Measurements from ENCODE around the gene VWA3A.
A peak's percentile ranks its signal among the peaks of the same experiment; 100 is the strongest.
"Not testable (repeated sequence)": the region's sequence is repeated elsewhere in the genome, so short reads cannot be mapped to it uniquely, and the experiment has no call there.

Gene VWA3A, protein sequence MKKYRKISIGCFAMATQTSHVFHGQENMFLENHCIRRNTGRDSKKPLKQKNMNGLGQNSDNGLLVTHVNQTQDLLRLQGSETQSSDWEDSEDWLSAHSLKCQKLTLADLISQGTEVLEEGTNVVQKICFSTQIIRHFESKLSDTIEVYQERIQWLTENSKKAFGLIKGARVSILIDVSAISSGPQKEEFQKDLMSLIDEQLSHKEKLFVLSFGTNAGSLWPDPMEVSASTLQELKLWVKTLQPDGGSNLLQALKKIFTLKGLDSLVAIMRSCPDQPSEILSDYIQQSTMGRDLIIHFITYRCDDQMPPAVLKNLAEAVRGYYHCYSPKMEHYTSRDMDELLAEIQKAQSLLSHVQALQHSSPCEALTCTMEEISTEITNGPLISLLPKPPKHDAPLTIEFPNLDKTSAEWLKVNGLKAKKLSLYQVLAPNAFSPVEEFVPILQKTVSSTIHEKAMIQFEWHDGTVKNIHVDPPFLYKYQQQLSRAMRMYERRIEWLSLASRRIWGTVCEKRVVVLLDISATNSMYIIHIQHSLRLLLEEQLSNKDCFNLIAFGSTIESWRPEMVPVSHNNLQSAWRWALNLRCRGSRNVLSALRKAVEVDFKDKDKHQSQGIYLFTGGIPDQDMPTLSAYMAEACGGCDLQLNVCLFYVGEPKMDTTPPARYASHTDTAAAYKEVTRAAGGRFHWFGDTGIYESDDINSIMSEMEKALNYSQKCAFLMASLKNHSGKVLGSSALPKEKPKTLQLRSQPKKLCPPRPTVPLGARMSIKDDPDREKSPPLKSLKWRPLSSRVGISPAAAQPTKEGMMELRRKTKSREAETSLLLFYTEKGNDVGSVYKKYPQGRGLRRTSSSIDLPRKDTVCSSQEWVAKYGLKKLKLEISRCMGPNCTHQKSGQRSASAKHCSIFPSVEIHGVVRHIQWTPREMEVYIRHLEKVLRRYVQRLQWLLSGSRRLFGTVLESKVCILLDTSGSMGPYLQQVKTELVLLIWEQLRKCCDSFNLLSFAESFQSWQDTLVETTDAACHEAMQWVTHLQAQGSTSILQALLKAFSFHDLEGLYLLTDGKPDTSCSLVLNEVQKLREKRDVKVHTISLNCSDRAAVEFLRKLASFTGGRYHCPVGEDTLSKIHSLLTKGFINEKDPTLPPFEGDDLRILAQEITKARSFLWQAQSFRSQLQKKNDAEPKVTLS

DNA sequence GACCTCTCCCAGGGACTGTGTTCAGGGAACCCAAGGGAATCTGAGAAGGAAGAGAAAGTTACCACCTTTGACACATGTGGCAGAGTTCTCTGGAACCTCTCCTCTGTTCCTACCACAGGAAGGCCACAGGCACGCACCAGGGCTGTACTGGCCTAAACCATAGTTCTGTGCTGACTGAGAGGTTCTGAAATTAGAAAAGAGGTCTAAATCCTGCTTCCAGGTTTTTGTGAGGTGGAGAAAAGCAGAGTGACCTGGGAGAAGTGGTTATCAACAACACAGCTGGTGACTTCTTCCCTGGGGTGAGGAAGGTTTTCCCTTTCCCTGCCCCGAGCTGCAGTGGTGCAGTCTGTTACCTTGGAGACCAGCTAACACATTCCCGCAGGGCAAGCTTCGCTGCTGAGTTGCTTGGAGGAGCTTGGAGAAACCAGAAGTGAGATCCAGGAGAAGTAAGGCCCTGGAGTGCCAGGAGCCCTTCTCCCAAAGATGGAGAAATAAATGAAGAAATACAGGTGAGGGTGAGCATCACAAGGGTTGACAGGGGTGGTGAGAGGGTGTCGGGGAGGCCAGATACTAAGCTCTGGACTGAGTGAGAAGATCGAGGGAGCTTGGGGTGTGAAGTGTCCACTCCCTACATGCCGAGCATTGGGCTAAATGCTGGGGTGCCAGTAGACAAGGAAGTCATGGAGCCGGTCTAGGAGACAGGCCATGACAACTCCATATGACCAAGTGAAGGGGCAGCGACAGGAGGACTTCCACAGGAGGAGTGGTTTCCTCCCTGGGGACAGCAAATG lies at the start of gene VWA3A:
VWA3A (plus strand) TSS at position 399 of the 791 bp plus-strand sequence; CDS start at position 496, 97 bp downstream.
- DNase-seq: no peak

DNA sequence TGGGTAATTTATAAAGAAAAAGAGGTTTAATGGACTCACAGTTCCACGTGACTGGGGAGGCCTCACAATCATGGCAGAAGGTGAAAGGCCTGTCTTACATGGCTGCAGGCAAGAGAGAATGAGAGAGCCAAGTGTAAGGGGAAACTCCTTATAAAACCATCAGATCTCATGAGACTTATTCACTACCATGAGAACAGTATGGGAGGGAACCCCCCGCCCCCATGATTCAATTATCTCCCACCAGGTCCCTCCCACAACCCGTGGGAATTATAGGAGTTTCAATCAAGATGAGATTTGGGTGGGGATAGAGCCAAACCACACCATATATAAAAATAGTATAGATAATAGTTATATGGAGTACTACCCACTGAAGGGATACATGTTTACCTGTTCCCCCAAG lies 48.5 kb upstream of the VWA3A start:
- not testable (repeated sequence) for DNase-seq

DNA sequence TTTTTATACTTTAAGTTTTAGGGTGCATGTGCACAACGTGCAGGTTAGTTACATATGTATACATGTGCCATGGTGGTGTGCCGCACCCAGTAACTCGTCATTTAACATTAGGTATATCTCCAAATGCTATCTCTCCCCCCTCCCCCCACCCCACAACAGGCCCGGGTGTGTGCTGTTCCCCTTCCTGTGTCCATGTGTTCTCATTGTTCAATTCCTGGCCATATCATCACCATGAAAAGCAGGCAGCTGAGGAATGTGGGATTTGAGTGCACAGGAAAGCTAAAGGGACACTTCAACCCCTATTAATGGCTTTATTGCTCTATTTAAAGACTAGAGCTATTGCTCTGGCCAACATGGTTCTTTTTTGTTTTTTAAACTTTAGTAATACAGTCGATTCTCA lies 46.5 kb upstream of the VWA3A start:
- not testable (repeated sequence) for DNase-seq

DNA sequence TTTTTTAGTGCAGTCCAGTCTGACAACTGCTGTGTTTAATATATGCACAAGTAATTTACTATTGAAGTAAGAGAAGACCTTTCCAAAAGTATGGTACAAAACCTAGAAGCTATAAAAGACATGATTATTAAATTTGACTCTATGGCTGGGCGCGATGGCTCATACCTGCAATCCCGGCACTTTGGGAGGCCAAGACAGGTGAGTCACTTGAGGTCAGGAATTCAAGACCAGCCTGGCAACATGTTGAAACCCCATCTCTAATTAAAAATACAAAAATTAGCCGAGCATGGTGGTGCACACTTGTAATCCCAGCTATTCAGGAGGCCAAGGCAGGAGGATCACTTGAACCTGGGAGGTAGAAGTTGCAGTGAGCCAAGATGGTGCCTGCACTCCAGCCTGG lies 41.4 kb upstream of the VWA3A start:
- DNase-seq: no peak

DNA sequence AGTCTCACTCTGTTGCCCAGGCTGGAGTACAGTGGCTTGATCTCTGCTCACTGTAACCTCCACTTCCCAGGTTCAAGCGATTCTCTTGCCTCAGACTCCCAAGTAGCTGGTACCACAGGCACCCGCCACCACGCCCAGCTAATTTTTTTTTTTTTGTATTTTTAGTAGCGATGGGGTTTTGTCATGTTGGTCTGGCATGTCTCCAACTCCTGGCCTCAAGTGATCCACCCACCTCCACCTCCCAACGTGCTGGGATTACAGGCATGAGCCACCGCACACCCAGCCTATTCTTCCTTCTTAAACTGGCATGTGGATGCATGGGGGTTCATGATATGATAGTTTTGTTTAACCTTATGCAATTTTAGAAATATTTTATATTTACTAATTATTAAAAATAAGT lies 39.4 kb upstream of the VWA3A start:
- no peak for DNase-seq

DNA sequence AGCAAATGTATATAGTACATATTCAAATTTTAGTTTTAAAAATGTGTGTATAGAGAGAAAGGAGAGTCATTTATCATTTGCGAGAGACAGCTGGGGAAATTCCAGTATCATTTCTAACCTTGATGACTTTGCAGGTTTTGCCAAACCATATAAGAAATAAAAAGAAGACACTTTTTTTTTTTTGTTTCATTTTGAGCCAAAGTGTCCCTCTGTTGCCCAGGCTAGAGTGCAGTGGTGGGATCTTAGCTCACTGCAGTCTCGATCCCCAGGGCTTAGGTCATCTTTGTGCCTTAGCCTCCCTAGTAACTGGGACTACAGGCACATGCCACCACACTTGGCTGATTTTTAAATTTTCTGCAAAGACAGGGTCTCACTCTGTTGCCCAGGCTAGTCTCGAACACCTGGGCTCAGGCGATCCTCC lies 38.4 kb upstream of the VWA3A start:
- no peak for DNase-seq

DNA sequence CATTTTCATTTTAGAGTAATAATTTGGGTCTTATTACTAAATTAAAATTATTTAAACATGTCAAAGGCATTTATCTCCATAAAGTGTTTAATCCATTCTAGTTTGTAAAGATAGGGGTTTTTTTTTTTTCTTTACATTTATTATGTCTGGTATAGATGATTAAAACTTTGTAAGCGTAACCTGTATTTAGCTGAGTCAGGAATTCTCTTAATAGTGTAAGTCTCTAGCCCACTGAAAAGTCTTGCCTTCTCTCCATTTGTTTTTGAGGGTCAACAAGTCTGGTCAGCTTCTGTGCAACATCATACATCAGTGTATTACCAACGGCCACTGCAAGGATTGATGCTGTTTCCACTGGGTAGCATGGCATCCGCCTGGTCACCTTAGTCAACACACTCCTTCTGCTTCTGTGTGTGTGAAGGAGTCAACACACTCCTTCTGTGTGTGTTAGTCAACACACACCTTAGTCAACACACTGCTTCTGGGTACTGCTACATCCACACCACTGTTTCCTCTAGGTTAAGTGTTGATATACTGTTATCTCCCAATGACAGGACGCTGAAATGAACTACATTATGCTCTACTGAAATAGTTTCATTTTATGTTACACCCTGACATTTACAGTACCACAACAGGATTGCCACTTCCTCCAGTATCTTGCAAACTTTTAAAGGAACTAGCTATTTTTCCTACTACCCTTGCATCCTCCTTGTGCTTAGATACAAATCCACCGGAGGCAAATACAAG lies 37.3 kb upstream of the VWA3A start:
- DNase-seq: no peak

DNA sequence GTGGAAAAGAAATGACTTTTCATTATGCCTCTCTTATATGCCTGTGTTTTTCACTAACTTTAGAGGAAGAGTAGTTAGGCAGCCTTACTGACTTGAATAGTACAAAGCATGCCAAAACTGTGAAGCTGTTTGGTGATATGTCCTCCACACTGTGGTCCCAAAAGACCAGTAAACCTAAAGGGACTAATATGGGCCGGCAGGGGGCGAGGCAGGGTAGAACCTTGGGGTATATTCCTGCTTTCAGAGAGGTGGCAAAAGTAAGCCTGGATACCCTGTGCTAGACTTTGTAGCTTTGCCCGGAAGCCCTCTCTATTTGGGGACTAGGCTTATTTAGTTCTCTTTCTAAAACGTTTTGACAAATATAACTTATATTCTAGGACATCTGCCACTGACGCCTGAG lies 36.5 kb upstream of the VWA3A start:
- DNase-seq: no peak

DNA sequence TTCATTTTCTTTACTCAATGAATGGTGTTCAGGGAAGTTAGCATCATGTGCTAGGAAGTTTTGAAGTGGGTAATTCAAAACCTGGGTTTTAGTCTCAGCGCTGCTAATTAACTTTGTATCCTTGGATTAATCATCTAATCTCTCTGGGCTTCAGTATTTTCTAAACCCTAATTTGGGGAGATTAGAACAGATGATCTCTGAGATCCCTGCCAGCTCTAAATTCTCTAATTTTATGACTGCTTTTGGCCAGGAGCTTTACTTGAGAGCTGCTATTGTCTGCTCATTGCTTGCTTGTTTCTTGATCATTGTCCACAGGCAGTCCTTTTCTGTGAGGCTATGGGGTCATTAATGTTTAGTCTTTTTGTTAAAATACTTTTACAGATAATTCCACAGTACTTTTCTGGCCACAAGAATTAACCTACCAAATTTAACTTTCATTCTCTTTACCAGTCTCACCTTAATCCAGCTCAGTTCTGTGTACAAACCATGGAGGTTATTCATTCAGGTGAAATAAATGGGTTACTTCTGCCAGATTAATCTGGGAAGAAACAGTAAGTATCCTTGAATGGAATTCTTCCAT lies 28.4 kb upstream of the VWA3A start:
- no peak for DNase-seq

DNA sequence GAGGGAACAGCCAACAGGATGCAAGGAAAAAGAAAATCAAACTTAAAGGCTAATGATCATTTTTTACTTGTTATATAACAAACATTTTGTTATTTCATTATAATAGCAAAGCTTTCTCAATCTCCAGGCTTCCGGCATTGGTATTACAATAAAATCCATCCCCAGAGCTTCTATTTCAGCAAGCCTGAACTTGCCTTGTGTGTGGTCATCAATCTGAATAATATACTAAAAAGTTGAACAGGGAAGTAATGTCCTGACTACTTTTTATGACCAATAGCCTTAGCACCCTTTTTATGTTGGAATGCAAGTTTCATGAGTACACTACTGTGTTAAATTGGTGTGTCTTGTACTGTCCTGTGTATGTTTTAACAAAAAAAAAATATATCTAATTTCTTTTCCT lies 27.1 kb upstream of the VWA3A start:
- no peak for DNase-seq

DNA sequence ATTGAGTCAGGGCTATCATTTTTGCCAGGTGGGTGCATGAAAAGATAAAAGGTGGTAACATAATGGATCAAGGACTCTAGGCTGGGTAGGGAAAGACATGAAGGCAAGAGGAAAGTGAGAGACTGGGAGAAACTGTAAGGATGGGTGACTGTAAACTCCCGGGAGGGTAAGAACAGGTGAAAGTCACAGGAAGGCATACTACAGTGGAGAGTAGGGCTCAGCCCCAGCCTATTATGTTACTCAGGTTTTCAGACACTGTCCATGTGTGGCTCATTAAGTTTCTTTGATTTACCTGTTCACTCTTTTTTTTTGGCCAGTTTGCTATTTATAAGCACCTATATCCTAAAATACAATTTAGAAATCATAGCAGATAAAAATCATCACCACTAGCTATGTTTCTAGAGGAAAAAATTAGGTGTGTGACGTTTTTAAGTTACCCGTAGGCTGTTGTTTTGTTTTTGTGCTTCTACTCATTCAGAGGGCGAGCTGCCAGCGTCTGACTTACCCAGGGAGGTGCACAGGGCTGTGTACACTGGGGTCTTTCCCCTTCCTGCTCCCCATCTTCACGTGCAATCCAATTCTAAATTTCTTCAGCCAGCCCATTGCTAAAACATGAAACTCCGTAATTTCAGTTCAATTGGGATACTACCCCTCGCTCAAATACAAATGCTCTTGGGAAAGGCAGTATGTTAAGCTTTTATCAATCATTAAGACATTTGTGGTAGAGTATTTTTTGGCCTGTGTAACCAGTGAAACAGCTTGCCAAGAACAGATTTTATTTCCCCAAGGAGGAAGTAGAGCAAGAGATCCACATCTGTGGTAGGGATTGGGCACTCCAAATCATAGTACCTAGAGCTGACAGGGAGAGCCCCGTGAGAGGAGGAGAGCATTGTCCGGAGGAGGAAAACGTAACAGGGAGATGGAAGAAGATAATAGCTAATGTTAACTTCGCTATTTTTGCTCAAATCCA lies 21.7 kb upstream of the VWA3A start:
- DNase-seq: no peak

DNA sequence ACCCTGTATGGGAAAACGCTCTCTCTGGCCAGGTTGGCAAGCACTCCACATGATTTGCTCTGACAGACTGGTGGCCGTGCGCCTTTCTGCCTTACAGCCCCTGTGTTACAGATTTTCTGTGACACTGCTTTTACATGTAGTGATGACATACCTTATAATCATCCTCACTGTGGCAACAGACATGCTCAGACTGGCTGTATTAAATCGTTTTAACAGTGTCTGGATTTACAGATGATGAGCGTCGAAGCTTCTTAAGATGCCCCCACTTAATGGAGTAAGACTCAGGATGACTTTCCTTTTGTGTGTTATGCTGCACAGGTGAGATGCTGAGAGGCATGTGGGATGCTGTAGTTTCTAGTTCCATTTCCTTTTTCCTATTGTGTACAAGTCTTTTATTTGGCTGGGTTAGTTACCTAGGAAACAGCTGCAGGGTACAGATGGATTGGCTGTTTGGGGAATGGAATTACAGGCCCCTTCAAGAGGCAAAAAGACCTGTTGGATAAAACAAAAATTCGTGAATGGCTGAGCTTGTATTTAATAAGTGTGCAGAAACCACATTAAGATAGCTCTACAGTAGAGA lies 20.9 kb upstream of the VWA3A start:
- no peak for DNase-seq

DNA sequence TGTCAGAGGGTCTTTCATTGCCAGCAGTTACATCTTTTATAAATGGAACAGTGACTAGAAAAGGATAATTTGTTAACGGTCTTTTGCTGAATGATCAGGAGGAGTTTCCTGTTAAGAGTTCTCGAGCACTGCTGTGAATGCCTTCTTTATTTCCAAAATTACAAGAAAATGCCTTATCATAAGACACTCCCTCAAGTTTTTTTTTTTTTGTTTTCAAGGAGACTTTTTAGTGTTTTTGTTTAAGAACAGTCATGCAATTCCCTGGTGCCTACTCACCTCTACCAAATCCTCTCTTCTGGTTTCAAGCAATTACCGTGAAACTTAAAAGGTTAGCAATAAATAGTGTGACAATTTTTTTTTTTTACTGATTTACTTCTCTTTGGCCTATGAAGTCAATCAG lies 19.0 kb upstream of the VWA3A start:
- no peak for DNase-seq

DNA sequence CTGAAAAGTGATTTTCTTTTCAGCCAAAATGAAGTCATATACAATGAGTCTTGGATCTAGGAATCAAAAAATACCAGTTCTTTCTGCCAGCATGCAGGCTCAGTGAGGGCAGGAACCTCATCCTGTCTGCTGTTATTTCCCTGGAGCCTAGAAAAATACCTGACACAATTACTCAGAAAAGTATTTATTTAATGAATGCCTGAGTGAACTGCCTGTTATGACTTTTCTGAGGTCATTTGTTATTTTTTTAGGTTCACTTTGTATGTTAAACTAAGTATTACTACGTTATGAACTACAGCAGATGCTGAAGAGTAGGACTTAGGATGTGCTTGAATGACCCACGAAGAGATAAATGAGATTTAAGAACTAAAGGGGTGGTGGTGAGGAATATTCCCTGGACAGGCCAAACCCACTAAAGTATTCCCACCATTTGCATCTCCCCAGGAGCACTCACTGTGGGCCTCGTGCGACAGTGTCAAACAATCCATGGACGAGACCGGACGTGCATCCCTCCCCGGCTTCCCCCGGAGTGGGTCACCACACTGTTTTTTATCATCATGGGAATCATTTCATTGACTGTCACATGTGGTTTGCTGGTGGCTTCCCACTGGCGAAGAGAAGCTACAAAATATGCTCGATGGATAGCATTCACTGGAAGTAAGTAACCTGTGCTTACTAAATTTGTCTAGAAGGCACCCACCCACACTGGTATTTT lies 17.1 kb upstream of the VWA3A start:
- DNase-seq: no peak

DNA sequence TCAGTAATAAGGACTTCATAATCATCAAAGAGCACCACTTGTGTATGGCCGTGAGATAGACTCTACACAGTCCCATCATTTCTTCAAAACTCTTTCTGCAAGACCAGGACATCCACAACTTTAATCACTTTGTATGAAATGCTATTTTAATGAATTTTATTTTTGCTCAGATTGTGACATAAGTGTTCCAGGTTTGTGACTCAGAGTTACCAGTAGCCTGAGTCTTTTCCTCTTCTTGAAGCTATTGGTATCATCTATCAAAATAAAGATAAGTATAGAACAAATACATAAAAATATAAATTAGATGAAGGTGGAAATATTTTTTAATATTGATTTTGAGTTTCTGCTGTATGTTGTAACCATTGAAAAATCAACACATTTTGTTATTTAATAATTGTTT lies 16.6 kb upstream of the VWA3A start:
- no peak for DNase-seq

DNA sequence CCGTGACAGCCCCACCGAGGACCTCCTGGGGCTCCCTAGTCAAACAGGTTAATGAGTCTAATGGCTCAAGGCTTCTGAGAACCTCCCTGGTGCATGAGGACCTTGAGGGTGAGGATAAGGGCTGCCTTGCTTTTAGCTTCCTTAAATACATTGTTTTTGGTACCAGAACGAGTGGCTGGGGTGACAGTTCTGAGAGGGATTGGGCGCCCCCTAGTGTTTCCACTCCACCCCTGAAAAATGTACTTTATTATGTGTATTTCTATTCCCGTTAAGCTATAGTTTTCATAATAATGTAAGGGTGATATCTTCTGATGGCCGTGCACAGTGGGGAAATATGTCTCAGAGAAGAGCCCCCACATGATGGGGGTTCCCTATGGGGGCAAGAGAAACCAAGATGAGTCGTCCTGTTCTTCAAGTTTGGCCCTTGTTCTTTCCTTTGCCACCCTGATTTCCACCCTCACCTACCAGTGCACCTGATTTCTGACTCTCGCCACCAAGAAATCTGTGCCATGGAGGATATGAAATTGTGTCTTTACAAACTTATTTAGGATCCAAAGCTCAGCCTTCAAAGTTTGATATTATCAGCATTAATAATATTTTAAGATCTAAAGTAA lies 14.5 kb upstream of the VWA3A start:
- DNase-seq: peak; percentile 49

DNA sequence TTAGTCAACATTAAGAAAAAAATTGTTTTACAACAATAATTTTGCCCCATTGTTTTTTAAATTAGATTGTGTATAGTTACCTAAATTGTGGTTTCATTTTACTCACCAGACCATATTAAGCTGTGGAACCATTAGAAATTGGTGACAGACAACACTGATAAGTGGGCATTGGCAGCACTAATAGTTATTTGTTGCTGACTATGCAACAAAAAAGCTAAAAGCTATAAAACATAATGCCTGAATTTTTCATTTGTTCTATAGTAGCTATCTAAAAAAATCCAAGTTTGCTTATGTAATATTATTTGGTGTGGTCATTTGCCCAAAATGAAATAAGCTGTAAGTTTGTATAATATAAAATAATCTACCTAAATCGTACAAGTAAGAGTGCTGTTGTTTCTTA lies 13.7 kb upstream of the VWA3A start:
- no peak for DNase-seq

DNA sequence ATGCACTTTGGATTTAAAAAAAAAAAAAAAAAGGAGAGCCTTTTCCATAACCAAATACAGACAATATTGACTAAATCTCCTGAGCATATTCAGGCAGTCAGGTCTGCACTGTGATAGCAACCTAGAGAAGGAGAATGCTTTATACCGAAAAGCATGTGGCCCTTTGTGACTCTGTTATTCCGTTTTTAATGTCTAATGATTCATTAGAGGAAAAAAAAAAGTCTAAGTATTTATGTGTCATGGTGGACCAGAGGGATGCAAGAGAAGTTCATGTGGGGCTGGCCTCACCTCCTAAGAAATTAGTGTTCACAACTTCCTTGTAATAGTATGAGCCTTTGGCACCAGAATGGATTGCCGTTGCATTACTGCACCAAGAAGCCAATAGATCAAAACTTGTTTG lies 11.3 kb upstream of the VWA3A start:
- no peak for DNase-seq

DNA sequence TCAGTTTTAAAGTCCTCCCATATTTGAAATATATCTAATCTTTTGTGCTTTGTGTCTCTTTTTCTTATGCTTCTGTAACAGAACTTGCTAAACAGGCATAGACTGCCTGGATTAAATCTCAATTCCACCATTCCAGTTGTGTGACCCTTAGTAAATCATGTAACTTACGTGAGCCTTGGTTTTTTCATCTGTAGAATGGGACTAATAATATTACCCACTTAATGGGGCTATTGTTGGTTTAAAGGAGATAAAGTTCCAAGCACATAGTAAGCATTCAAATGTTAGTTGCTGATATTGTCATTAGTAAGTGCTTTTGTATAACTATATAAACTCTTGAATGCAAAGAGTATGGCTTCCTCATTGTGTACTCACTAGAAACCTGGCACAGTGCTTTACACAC lies 5.9 kb upstream of the VWA3A start:
- no peak for DNase-seq

Data from NCI-H2029 (cell line).